Upper lobe of left lung (tissue), 4 donors: ENCODE measurements around the gene RRM1.

ENCODE experiments used
- CTCF ChIP-seq, 6 experiments: fragments of 450-650 bp in 4 of 6; fragments of 200-600 bp in 2 of 6; sonication (generic) in 2 of 6; IDR thresholded peaks; one replicate each; pipeline ENCODE4 v1.5.1; 2016 to 2019; ENCODE audit warnings: antibody characterized with exemption in 6 of 6
- EP300 ChIP-seq, 4 donors: sonication (generic); formaldehyde crosslinking; IDR thresholded peaks; one replicate each; pipeline ENCODE4 v1.5.1; 2017; ENCODE audit warnings: antibody characterized with exemption in 4 of 4, control low read depth in 2 of 4
- POLR2A ChIP-seq, 4 donors: fragments of 450-650 bp; IDR thresholded peaks; one replicate each; pipeline ENCODE4 v1.5.1; 2016 to 2017; ENCODE audit warnings: antibody characterized with exemption in 4 of 4, mild to moderate bottlenecking in 2 of 4
- POLR2AphosphoS5 ChIP-seq, 2 donors: sonication (generic); formaldehyde crosslinking; IDR thresholded peaks; one replicate each; pipeline ENCODE4 v1.5.1; 2017; ENCODE audit warnings: antibody characterized with exemption in 2 of 2

- TF ChIP-seq POLR2A (IDR thresholded peaks at IDR 0.05) = no peak
- TF ChIP-seq CTCF (IDR thresholded peaks at IDR 0.05) = no peak
- no peak for TF ChIP-seq POLR2AphosphoS5 (IDR thresholded peaks at IDR 0.05)
- TF ChIP-seq EP300 (IDR thresholded peaks at IDR 0.05) = no peak
Observed at GRCh38 chr11:4059424-4059823, 35.2 kb upstream of the RRM1 start.
